Retina (tissue), 1 donor: ENCODE measurements around the gene NOX5.

Source experiments
- DNase-seq: peaks from one replicate; pipeline ENCODE4 v3.0.0-alpha.2; 2016

Gene NOX5

GRCh38 chr15:69026355-69026754 is 11.9 kb downstream of the NOX5 start:
- DNase-seq, result no peak

- DNase-seq, result no peak
Observed at GRCh38 chr15:69027976-69028518, 13.6 kb downstream of the NOX5 start.

DNA sequence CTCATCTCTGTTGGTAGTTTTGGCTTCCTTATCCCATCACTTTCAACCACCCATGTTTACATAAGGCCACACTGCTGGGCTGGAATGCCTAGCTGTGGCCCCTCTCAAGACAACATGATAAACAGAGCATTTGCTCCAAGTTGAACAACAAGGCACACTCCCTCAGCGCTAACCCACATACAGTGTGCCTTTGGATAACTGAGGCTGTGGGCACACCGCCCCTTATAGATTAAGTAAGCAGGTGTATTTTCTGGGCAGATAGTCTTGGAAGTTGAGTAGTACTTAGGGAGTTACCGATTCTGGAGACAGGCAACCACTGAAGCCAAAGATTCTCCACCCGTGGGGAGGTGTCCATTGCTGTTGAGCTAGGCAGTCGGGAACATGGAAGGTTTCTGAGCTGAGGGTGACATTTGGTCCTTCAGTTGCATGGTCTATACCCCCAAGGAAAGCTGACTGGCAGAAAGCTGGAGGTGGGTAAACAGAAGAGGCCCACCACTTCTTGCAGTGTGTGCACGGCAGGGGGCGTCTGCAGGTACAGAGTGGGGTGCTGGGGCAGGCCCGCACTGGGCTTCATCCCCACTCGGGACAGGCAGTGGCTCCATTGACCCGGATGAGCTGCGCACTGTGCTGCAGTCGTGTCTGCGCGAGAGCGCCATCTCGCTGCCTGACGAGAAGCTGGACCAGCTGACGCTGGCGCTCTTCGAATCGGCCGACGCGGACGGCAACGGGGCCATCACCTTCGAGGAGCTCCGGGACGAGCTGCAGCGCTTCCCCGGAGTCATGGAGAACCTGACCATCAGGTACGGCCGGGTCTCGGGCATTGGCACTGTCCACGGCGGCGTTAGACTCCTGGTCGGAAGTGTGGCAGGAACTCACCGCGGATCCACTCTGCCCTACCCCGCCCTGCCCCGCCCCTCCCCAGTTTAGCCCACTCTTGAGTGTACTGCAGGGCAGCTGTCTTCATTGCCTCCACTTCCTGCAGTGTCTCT is 16.8 kb downstream of the NOX5 start:
- DNase-seq, result peak; percentile 76

DNA sequence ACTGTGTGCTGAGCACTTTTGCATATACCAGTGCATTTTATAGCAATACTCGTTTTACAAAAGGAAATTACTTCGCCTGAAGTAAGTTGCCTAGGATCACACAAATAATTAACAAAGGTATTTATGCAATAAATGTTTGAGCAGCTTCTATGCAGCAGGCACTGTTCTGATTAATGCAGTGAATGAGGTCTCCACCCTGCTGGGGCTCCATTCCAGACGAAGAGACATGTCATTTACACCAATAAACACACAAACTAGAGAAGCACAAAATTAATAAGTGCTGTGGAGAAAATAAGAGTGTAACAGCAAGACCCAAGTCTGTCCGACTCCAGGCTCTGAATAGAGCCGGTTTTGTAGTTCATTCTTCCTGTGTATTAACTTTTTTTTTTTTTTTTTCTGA is 17.5 kb downstream of the NOX5 start:
- no peak for DNase-seq

DNA sequence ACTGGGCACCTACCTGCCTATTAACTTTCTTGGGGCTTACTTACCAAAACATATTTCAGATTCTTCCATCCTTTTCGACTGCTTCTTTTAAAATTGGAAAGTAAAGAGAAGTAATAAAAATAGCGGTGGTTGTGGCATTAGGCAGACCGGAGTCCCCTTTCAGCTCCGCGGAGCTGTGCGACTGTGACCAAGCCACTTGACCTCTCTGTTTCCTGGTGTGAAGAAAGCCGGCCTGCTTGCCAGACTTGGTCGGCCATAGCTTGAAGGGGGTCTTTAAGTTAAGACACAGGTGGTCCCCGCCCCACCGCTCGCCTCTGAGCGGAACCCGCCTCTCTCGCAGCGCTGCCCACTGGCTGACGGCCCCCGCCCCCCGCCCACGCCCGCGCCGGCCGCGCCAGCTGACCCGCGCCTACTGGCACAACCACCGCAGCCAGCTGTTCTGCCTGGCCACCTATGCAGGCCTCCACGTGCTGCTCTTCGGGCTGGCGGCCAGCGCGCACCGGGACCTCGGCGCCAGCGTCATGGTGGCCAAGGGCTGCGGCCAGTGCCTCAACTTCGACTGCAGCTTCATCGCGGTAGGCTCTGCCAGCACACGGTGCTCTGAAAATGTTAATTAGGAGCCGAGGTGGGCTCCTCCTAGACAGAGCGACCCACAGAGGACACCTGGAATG is 18.3 kb downstream of the NOX5 start:
- no peak for DNase-seq

- no peak for DNase-seq
Observed at GRCh38 chr15:69034352-69034751, 19.9 kb downstream of the NOX5 start.

- no peak for DNase-seq
Observed at GRCh38 chr15:69035205-69035917, 20.9 kb downstream of the NOX5 start.

DNA sequence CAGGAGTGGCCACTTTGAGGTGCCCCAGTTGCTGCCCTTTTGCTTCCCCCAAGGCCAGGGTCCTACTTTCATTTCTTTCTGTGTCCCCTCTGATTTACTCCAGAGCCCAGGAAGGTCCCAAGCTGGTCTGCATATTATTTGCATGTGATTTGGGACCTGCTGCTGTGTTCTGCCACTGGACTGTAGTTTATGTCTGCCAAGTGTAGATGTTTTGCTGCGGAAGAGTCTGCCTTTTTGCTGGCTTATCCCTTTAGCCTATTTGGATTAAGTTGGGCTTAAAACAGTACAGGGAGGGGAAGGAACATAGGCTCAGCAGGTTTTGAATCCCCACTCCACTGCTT is 21.4 kb downstream of the NOX5 start:
- DNase-seq, result no peak

- DNase-seq, result no peak
Observed at GRCh38 chr15:69036826-69037225, 22.3 kb downstream of the NOX5 start.

DNA sequence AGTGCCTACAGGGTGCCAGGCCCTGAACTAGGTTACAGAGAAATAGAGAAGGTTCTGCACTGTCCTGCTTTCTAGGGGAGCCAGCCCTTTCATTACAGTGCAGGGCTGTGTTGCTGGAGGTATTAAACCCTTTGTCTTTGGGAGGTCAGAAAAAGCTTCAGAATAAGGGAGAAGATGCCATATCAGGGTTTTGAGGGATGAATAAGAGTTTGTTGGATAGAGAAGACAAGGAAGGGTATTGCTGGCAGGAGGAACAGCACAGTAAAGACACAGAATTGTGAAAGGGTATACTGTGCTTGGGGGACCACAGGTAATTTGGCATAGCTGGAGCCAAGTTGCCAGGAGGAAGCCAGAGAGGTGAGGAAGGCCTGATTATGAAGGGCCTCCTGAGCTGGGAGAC is 23.0 kb downstream of the NOX5 start:
- DNase-seq, result no peak

- no peak for DNase-seq
Observed at GRCh38 chr15:69037977-69038376, 23.5 kb downstream of the NOX5 start.

DNA sequence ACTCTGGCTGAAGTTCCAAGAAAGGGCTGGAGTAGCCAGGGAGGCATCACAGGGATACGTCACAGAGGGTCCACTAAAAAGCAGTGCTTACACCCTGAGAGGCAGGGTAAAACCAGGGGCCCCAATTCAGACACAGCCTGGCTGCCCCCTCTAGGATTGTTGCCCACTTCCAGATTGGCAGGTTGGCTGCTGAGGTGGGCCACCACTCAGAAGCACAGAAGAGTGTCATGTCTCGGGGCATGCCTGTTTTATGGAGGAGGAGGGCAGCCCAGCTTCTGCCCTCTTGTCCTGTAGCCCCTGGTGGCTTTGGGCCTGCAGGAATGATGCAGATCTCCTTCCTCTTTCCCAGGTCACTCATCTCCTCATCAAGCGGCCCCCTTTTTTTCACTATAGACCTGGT is 24.0 kb downstream of the NOX5 start:
- no peak for DNase-seq

GRCh38 chr15:69039516-69040225 is 25.2 kb downstream of the NOX5 start:
- no peak for DNase-seq

DNA sequence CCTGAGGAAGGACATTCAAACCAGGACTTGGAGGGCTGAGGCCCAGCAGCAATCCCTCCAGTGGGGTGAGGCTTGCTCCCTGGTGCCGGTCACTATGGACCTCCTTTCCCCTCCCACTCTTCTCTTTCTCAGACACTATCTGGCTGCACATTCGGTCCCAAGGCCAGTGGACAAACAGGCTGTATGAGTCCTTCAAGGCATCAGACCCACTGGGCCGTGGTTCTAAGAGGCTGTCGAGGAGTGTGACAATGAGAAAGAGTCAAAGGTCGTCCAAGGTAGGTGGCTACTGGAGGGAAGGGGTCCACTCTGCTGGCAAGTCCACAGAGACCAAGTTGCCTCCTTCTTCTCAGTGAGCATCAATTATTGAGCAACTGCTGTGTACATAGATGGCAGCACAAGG is 28.0 kb downstream of the NOX5 start:
- DNase-seq, result no peak

- peak; percentile 73 for DNase-seq
Observed at GRCh38 chr15:69045802-69046201, 31.3 kb downstream of the NOX5 start.

DNA sequence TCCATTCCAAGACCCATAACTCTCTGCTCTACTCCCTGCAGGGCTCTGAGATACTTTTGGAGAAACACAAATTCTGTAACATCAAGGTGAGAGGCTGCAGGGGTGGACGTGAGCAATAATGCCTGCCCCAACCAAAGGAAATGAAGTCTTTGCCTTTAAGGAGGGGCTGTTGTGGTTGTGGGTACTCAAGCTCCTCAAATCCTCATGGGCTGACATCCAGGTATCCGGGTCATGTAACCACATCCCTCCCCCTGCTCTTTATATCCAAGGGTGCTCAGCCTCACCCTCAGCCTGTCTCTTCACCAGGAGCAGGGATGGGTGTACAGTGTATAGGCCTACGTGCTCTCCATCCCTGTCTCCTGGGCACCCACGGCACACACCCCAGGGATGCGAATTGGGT is 32.3 kb downstream of the NOX5 start:
- DNase-seq, result no peak

- DNase-seq, result no peak
Observed at GRCh38 chr15:69049976-69050375, 35.5 kb downstream of the NOX5 start.

DNA sequence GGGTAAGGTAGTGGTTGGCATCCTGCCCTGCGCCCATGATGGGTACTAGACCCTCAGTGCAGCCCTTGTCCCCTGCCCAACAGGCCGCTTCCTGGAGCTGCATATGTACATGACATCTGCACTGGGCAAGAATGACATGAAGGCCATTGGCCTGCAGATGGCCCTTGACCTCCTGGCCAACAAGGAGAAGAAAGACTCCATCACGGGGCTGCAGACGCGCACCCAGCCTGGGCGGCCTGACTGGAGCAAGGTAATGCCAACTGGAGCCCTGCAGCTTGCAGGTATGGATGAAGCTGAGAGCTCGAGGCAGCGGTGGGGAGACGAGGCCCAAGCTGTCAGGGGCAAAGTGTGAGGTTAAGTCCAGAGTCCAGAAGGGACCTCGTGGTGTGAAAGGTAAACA is 40.8 kb downstream of the NOX5 start:
- DNase-seq, result no peak

DNA sequence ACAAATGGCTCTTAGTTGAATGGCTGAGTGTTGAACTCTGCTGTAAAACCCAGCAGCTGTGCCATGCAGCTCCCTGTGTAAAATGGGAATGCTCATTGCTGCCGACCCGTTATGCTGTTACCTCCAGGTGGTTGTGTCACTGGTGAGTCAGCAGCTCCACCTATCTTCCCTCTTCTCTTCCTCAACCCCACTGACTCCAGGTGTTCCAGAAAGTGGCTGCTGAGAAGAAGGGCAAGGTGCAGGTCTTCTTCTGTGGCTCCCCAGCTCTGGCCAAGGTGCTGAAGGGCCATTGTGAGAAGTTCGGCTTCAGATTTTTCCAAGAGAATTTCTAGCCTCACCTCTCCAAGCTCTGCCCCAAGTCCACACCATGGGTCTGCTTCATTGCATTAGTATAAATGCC is 41.9 kb downstream of the NOX5 start:
- DNase-seq, result no peak

GRCh38 chr15:69058830-69059556 is 44.5 kb downstream of the NOX5 start:
- DNase-seq, result peak; percentile 91

- no peak for DNase-seq
Observed at GRCh38 chr15:69059557-69059943, 45.1 kb downstream of the NOX5 start.

GRCh38 chr15:69060041-69060481 is 45.6 kb downstream of the NOX5 start:
- DNase-seq, result no peak
